GM18526 (cell line): ENCODE measurements around the gene HOXD4.

Experiments
- POLR2A ChIP-seq: IDR thresholded peaks from 3 replicates; pipeline ENCODE4 v1.6.1; 2011; ENCODE audit not compliant: insufficient read length; ENCODE audit errors: extremely low read depth

HOXD4 gene

DNA sequence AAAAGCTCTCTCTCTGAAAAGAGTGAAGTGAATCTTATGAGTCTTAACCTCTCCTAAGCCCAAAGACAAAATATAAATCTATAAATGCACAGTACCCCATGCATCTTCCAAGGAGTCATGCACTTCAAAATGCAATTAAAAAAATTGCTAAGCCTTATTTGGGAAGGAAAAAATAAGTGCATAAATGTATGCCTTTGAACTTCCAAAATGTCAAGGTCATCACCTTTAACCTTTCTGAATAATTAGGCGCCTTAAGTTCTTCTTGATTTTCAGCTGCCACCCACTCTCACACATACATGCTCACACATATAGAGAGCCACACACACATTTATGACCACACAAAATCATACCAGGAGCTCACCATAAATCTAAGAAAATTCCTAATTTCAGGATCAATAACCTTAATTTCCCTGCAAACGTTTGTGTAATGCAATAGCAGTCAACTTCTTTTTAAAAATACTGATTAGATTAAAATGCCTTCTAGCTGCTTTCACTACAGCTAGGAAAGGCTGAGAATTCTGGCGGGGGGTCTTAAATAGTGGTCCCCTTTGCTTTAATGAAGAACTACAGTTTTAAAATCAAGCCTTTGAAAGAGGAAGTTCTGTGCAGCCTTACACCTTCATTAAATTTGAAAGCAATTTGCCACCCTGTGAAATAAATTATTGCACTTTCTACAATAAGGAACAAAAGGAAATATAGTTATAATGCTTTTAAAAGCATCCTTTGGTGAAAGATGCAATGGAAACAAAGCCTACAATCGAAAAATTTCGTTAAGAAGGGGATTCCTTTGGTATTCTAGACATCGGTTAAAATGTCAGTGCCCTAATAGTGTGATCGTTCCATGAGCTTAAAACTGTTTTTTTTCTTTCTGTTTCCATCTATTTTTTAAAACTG lies 40.7 kb upstream of the HOXD4 start:
- no peak for TF ChIP-seq POLR2A

DNA sequence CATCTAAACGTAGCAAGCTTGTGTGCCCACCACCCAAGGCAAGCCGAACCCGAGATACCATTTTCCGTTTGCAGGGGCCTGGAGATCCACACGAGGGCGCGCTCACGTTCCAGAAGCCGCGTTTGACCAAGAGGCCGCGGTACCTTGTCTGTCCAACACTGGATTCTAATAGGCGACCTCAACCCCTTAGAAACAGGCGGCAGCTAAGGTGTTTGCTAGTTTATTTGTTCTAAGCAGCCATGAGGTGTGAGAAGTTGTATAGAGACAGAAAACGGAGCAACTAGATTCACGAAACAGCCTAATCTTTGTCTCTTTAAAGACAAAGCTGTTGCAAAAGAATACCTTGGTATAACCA lies 40.1 kb upstream of the HOXD4 start:
- no peak for TF ChIP-seq POLR2A

DNA sequence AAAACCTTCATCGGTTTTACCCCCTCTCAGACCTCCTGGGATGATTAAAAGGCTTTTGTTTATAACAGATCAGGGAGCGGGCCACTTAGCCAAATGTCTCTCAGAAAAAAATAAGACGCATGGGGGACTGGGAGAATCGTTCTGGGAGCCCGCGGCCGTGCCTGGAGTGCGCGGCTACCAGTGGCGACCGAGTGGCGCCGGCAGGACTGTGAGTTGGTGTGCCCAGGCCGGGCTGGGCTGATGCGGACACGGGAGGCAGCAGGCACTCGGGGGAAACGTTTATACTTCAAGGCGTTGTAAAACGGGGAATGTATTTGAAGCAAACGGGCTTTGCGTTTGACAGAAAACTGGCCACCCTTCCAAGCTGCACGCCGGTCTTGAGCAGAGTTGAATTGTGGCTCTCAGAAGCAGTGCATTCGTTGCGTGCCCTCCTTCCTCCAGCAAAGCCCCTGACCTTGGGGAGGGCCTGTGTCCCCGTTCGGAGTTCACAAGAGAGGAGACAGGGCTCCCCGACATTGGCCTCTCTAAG lies 39.4 kb upstream of the HOXD4 start:
- no peak for TF ChIP-seq POLR2A

DNA sequence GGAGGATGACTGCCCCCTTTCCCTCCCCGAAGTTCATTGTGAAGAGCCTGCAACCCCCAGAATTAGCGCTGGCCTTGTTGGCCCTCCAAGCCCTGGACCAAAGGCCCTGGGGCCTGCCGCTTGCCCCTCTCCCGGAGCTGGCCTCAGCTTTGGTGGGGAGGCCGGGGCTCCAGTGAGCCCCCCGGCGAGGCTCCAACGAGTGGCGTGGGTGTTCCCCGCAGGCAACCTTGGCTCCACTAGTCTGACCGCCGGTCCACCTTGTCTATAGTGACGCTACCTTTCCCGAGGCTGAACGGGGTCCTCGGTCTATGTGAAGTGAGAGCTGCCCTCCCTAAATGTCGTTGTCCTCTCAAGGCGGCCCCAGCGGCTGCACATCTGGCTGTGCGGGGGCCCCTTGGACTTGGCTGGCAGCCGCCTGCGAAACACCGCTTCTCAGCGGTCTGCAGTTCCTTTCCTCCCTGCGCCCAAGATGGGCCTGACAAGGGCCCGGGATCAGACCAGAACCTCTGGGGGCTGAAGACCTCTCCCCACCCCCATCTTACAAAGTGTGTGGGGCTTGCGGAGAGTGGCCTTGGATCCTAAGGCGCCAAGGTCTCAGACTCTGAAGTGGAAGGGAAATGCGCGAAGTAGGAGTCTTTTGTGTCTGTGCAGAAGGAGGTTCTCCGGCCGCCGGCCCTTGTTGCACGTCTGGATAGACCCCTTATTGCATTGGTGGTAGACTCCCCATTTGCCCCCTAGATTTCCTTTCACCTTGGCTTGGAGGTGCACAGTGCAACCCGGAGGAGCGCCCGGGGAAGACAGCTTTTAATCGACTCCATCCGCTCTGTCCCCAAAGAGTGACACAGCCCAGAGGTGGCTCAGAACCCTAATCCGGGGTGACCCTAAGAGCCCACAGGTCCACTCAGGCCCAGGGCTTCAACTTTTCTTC lies 38.7 kb upstream of the HOXD4 start:
- no peak for TF ChIP-seq POLR2A

DNA sequence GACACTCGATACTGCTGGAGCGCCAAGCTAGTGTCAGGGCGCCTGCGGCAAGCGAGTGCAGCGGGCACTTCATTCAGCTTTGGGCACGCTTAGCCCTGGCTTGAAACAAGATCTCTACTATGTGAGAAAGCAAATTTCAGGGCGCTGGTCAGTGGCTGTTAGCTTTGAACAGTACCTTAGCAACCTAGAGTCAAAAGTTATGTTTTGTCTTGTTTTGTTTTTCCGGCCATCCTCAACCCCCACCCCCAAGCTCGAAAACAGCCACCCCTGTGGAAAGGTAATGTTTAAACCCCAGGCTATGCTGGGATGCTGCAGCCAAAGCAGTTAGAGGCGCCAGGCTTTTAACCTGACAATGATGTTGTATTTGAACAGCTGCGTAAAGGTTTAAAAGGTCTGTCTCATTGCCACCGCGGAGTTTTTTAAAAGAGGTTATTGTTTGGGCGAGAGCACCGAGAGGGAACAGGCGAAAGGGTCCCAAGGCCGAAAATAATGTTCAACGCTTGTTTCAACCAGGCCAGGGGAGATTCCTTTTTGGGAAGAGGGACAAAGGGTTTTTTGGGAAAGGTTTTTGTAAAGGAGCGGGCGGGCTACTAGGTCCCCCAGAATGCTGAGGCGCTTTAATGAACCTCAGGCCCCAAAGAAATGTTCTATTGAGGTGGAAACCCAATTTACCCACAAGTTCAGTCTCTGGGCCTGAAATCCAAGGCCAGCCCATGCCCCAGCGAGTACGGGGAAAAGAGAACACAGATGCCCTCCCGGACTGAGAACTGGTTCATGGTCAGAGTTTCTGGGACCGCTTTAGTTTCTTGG lies 37.0 kb upstream of the HOXD4 start:
- no peak for TF ChIP-seq POLR2A

DNA sequence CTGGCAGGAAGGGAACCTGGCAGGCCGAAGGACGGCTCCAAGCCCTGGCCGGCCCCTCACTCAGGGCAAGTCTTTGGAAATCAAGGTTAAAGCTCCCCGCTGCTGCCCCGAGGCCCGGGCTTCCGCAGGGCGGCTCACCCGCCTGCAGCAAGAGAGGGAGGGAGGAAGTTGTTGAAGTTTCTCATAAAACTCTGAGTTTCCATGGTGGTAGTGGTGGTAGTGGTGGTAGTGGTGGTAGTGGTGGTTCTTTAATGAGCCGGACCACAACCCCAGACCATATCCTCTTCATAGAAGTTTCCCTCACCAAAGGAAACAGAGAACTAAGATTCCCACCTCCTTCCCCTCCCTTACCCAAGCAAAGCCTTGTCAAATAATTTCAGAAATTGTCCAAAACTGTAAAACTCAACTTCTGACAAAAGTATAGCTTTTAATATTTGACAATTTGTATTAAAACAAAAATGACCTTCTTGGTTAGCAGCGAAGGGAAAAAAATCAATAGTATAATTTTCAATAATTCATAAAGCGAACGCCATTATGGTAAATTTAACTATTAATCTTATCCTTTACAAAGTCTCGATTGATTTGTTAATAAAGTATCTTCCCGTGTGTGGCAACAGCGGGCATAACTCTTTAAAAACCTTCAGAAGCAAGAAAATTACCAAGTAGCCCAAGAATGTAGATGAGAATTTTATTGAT lies 36.3 kb upstream of the HOXD4 start:
- TF ChIP-seq POLR2A = no peak

DNA sequence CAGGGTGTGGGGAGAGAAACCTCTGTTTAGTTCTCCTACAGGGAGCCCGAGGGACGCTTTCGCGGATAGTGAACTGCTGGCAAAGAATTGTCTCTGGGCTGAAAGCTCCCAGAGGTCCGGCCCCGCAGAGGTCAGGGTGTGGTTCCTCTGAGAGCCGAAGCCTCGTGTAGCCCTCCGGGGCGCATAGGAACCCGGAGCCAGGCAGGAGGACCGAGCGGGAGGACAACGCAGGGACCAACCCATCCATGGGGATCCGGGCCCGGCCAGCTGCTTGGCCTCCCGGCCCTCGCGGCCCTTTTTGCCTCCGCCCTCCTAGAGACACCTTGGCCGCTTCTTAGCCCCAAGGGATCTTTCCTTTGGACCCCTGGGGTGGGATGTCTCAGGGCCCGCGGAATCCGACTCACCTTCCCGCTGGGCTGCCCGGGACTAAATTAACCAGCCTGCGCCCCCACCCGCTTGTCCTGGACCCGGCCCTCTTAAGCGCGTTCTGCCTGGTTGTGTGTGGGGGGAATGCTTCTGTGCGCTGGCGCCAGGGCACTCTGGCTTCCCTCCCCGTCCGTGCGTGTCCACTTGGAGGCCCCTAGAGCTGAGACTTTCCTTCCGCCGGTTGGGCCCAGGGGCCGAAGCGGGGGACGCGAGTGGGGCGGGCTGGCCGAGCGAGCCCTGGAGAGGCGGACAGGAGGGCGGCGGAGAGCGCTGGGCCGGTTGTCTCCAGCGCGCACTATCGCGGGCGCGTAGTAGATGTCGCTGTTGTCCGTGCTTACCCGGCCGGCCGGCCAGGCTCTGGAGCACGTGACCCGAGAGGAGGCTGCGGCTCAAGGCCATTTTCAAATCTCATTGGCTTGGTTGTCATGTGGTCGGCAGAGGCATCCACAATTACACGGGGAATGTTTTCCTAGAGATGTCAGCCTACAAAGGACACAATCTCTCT lies 35.2 kb upstream of the HOXD4 start, which contains the start of gene HOXD10:
HOXD10 (plus strand) TSS at position 896 of the 931 bp plus-strand sequence. CDS start 56 bp downstream, outside the sequence.
- no peak for TF ChIP-seq POLR2A

DNA sequence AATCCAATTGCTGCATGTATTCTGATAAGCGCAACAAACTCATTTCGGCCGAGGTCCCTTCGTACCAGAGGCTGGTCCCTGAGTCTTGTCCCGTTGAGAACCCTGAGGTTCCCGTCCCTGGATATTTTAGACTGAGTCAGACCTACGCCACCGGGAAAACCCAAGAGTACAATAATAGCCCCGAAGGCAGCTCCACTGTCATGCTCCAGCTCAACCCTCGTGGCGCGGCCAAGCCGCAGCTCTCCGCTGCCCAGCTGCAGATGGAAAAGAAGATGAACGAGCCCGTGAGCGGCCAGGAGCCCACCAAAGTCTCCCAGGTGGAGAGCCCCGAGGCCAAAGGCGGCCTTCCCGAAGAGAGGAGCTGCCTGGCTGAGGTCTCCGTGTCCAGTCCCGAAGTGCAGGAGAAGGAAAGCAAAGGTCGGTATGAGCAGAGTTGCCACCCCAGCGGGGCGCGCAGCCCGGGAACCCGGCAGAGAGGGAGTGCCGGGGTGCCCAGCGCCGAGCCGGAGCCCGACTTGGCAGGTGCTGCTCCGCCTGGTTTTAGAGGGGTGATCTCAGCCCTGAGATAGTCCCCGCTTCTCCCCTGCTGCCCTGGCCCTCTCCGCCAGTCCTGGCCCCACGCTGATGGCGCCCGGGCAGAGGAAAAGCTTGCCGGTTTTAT lies 34.1 kb upstream of the HOXD4 start:
- no peak for TF ChIP-seq POLR2A

DNA sequence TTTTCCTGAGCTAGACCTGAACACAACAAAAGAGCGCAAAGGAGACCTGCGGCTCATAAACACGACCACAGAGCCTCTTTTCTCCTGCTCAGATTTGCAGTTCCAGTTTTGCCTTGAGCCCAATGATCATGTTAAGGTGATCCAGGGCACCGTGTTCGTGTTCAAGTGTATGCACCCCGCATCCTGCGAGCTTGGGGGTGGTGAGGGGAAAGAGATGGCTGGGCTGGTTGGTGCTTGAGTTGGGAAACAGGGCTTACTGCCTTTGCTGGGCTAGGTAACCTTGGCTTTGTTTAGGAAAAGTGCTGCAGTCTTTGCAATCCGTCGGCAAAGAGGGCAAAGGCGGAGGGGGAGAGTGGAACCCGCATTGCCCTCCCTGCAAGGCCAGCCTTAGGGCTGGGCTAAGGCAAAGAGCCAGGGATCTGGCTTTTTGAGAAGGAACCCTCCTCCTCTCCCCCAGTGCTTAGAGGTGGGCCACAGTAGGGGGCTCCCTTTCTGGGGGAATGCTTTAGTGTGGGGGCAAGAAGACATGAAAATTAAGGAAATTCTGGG lies 33.5 kb upstream of the HOXD4 start:
- TF ChIP-seq POLR2A = no peak

DNA sequence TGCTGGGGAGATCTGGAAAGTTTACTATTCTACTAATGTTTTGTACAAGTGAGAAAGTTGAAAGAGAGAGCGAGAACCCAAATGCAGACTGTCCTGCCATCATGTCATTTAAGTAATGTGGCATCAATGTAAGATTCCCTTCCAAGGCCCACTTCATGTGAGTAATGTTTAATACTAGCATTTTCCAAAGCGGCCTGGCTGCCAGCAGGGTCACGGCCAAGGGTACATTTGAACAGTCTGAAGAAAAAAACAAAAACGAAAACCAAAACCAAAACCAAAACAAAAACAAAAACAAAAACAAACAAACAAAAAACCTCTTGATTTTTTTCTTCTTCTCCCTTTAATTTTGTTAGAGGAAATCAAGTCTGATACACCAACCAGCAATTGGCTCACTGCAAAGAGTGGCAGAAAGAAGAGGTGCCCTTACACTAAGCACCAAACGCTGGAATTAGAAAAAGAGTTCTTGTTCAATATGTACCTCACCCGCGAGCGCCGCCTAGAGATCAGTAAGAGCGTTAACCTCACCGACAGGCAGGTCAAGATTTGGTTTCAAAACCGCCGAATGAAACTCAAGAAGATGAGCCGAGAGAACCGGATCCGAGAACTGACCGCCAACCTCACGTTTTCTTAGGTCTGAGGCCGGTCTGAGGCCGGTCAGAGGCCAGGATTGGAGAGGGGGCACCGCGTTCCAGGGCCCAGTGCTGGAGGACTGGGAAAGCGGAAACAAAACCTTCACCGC lies 32.6 kb upstream of the HOXD4 start:
- no peak for TF ChIP-seq POLR2A

DNA sequence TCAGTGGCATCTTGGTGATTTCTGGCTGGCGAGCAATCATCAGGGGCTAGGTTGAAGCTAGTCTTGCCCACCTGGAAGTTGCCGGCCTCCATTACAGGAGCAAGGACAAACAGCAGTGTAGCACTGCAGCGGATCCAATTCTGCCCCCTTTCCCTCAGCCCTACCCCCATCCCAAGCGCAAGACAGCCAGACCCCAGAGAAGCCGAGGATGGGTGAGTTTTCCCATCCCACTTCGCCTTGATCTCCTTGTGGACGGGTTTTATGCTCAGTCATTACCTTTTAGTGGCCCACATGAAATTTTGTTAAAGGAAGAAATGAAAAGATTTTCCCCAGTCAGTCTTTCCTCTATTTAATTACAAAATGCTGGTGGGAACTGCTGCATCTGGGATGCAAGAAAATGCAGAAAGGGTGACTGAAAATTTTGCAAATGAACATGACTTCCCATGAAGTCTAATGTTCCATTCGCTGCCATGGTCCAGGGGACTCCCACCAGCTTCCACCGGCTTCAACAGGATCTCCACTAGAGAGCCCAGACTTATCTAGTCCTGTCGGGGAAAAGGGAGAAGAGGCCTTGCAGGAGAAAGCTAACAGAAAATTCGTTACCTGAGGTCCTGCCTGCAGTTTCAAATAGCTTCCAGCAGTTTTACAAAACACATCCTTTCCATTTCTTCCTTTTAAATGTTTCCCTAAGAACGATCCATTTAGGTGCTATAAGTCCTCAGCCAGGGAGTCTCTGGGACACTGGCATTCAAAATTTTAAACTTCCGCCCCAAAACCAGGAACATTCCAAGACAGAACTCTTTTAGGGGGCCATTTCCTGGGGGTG lies 30.8 kb upstream of the HOXD4 start:
- TF ChIP-seq POLR2A = no peak
